ENCODE measurements around the gene PCYOX1L. TPM values are rescaled to one million over a fixed set of nuclear protein-coding genes. Genes with fewer than 3 reads are reported as not detected.

The PCYOX1L gene
- total and polyA plus RNA-seq, 10 donors = 5.4 to 13.0 (median 7.9) TPM

DNA sequence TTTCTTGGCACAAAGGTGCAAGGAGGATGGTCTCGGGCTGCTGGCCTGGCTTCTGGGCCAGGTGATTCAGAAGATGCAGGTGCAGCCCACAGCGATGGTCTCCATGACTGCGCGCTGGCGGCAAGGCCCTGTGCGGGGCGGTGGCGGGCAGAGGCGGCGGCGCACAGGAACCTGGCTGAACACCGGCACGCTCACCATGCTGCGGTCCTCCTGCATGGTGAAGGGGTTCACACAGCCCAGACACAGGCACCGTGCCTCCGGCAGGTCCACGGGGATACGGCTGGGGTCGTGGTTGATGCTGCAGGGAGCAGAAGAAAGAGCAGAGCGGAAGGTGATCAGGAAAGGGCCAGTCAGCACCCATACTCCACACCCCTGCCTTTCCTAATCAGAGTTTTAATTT lies 16.5 kb downstream of the PCYOX1L start:
- Histone ChIP-seq H3K9me3 (no peaks in the 10 kb centered on the region), H3K27me3 (replicated peaks in 1 of 7) (peaks cover 0 to 3% (median 0%) of the 10 kb centered on the region in 7 donors), H3K4me1 (peaks cover 0 to 10% (median 0%) of the 10 kb centered on the region in 6 donors), H3K4me3 (no peak overlapping the region), H3K27ac (no peak overlapping the region), H3K36me3 (no peaks in the 10 kb centered on the region)
- DNase-seq = no peak
- intact Hi-C loops (cut with DNase I; ENCODE audit: low total_unique reads) = loop anchor here (5.0 kb wide), 2 partner anchors 57 to 188 kb away; no protein-coding TSS in a partner anchor
- 94 to 98% (median 96%) methylated on average over 20 of the region's 20 CpGs for WGBS, 5 donors
- TF ChIP-seq, protein P1, sequence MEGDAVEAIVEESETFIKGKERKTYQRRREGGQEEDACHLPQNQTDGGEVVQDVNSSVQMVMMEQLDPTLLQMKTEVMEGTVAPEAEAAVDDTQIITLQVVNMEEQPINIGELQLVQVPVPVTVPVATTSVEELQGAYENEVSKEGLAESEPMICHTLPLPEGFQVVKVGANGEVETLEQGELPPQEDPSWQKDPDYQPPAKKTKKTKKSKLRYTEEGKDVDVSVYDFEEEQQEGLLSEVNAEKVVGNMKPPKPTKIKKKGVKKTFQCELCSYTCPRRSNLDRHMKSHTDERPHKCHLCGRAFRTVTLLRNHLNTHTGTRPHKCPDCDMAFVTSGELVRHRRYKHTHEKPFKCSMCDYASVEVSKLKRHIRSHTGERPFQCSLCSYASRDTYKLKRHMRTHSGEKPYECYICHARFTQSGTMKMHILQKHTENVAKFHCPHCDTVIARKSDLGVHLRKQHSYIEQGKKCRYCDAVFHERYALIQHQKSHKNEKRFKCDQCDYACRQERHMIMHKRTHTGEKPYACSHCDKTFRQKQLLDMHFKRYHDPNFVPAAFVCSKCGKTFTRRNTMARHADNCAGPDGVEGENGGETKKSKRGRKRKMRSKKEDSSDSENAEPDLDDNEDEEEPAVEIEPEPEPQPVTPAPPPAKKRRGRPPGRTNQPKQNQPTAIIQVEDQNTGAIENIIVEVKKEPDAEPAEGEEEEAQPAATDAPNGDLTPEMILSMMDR (IDR thresholded peaks at IDR 0.05 in 8 of 11, conservative IDR thresholded peaks at IDR 0.05 in 3 of 11) = no peak
- TF ChIP-seq POLR2A (IDR thresholded peaks at IDR 0.05) (no peak), POLR2AphosphoS5 (IDR thresholded peaks at IDR 0.05) (no peak)

DNA sequence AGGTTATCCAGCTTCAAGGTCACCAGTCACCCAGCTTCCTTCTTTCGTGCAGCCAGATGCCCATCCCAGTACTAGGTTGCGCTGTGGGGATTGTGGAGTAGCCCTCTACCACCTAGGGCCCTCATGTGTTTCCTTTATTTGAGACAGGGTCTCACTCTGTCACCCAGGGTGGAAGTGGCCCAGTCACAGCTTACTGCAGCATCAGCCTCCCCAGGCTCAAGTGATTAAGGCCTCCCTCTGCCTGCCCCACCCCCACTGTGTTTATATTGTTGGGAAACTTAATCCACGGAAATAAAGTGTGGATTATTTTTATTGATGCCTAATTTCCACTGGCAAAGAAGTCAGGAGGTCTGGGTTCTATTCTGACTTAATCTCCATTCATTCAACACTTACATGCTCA lies 17.0 kb downstream of the PCYOX1L start:
- Histone ChIP-seq H3K36me3 (no peaks in the 10 kb centered on the region), H3K9me3 (no peaks in the 10 kb centered on the region), H3K27ac (no peak overlapping the region), H3K4me3 (no peak overlapping the region), H3K27me3 (replicated peaks in 1 of 7) (peaks cover 0 to 5% (median 0%) of the 10 kb centered on the region in 7 donors), H3K4me1 (peaks cover 0 to 10% (median 0%) of the 10 kb centered on the region in 6 donors)
- TF ChIP-seq, protein P1 (IDR thresholded peaks at IDR 0.05 in 8 of 11, conservative IDR thresholded peaks at IDR 0.05 in 3 of 11) = no peak
- TF ChIP-seq POLR2AphosphoS5 (IDR thresholded peaks at IDR 0.05) = no peak
- no peak for TF ChIP-seq POLR2A (IDR thresholded peaks at IDR 0.05)
- intact Hi-C loops (cut with DNase I; ENCODE audit: low total_unique reads) = loop anchor here (5.0 kb wide), 2 partner anchors 58 to 188 kb away; no protein-coding TSS in a partner anchor
- WGBS, 5 donors = 65 to 96% (median 84%) methylated on average over 3 of the region's 3 CpGs
- no peak for DNase-seq

DNA sequence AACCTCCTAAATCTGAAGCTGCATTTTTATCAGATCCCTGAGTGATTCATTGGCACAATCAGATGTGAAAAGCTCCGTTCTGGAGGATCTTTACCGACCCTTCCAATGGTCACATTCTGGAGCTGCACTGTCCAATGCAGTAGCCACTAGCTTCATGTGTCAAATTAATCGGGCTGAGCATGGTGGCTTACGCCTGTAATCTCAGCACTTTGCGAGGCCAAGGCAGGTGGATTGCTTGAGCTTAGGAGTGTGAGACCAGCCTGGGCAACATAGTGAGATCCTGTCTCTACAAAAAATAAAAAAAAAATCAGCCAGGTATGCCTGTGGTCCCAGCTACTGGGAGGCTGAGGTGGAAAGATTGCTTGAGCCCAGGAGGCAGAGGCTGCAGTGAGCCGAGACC lies 17.6 kb downstream of the PCYOX1L start:
- peaks cover 0 to 10% (median 0%) of the 10 kb centered on the region in 6 donors for H3K4me1 ChIP-seq

DNA sequence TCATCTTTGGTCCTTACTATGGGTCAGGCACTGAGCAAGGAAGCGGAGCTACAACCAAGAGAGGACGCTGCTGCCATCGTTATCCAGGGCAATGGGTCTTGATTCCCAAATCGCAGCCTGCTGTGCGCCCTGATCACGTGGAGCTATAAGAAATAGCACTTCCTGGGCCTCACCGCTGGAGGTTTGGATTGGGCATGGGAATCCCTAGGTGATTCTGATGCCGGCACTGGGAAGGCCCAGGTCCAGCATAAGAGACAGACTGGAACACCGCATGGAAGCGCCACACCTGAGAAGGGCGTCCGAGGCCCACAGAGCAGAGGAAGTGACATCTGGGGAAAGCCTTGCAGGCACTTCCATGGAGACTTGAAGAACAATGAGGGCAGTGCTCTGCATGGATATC lies 18.3 kb downstream of the PCYOX1L start:
- intact Hi-C loops (cut with DNase I; ENCODE audit: low total_unique reads) = no loop called here
- Histone ChIP-seq H3K27ac (no peak overlapping the region), H3K9me3 (no peaks in the 10 kb centered on the region), H3K27me3 (replicated peaks in 1 of 7) (peaks cover 0 to 7% (median 0%) of the 10 kb centered on the region in 7 donors), H3K4me3 (no peak overlapping the region), H3K36me3 (no peaks in the 10 kb centered on the region), H3K4me1 (peaks cover 0 to 7% (median 0%) of the 10 kb centered on the region in 6 donors)
- WGBS, 5 donors = 94 to 98% (median 97%) methylated on average over 12 of the region's 12 CpGs
- TF ChIP-seq, protein P1 (IDR thresholded peaks at IDR 0.05 in 8 of 11, conservative IDR thresholded peaks at IDR 0.05 in 3 of 11) = no peak
- TF ChIP-seq POLR2AphosphoS5 (IDR thresholded peaks at IDR 0.05) (no peak), POLR2A (IDR thresholded peaks at IDR 0.05) (no peak)
- DNase-seq = no peak

More for the DNA sequence above, 17.6 kb downstream of the PCYOX1L start:
- no peak for DNase-seq
- Histone ChIP-seq H3K4me3 (no peak overlapping the region), H3K27me3 (replicated peaks in 1 of 7) (peaks cover 0 to 5% (median 0%) of the 10 kb centered on the region in 7 donors), H3K36me3 (no peaks in the 10 kb centered on the region), H3K27ac (no peak overlapping the region), H3K9me3 (no peaks in the 10 kb centered on the region)
- TF ChIP-seq POLR2AphosphoS5 (IDR thresholded peaks at IDR 0.05) (no peak), POLR2A (IDR thresholded peaks at IDR 0.05) (no peak)
- TF ChIP-seq, protein P1 (IDR thresholded peaks at IDR 0.05 in 8 of 11, conservative IDR thresholded peaks at IDR 0.05 in 3 of 11) = no peak
- WGBS, 5 donors = 92 to 98% (median 96%) methylated on average over 6 of the region's 6 CpGs
- intact Hi-C loops (cut with DNase I; ENCODE audit: low total_unique reads) = no loop called here

Data from spleen (tissue), 11 donors.